GM04503 (cell line): ENCODE data around the gene SNX6.
"Not testable (repeated sequence)": the region's sequence is repeated elsewhere in the genome, so short reads cannot be mapped to it uniquely, and the experiment has no call there.

Source experiments
- DNase-seq: peaks from one replicate; pipeline ENCODE4 v3.0.0-alpha.2; 2012; ENCODE audit warnings: low read depth

Gene SNX6

GRCh38 chr14:34634360-34634771, 4.4 kb upstream of the SNX6 start:
- not testable (repeated sequence) for DNase-seq

GRCh38 chr14:34633742-34634141, 3.8 kb upstream of the SNX6 start:
- DNase-seq = no peak

- no peak for DNase-seq
Measured at GRCh38 chr14:34632411-34632978, 2.5 kb upstream of the SNX6 start.

GRCh38 chr14:34629344-34629656, 648 bp downstream of the SNX6 start:
- no peak for DNase-seq

- DNase-seq = no peak
Measured at GRCh38 chr14:34628681-34629135, 1.2 kb downstream of the SNX6 start.

GRCh38 chr14:34623506-34623905, 6.4 kb downstream of the SNX6 start:
- DNase-seq = no peak

GRCh38 chr14:34620839-34621238, 9.1 kb downstream of the SNX6 start:
- no peak for DNase-seq

- DNase-seq = no peak
Measured at GRCh38 chr14:34620115-34620514, 9.8 kb downstream of the SNX6 start.

- DNase-seq = no peak
Measured at GRCh38 chr14:34619471-34619870, 10.5 kb downstream of the SNX6 start.

- no peak for DNase-seq
Measured at GRCh38 chr14:34616360-34616759, 13.6 kb downstream of the SNX6 start.

GRCh38 chr14:34615507-34615906, 14.4 kb downstream of the SNX6 start:
- no peak for DNase-seq

GRCh38 chr14:34614638-34615037, 15.3 kb downstream of the SNX6 start:
- DNase-seq = no peak

GRCh38 chr14:34610101-34610500, 19.8 kb downstream of the SNX6 start:
- DNase-seq = no peak

- DNase-seq = no peak
Measured at GRCh38 chr14:34605461-34605860, 24.5 kb downstream of the SNX6 start.

- no peak for DNase-seq
Measured at GRCh38 chr14:34604995-34605394, 25.0 kb downstream of the SNX6 start.

GRCh38 chr14:34596891-34597290, 33.1 kb downstream of the SNX6 start:
- DNase-seq = no peak

- DNase-seq = peak; percentile 8
Measured at GRCh38 chr14:34593740-34594375, 36.1 kb downstream of the SNX6 start.

- no peak for DNase-seq
Measured at GRCh38 chr14:34592623-34593022, 37.3 kb downstream of the SNX6 start.

- no peak for DNase-seq
Measured at GRCh38 chr14:34583525-34583924, 46.4 kb downstream of the SNX6 start.

- no peak for DNase-seq
Measured at GRCh38 chr14:34582117-34582680, 47.7 kb downstream of the SNX6 start.

GRCh38 chr14:34580381-34580780, 49.6 kb downstream of the SNX6 start:
- no peak for DNase-seq

GRCh38 chr14:34571771-34572170, 58.2 kb downstream of the SNX6 start:
- no peak for DNase-seq

GRCh38 chr14:34569750-34570149, 60.2 kb downstream of the SNX6 start:
- no peak for DNase-seq

GRCh38 chr14:34568803-34569202, 61.1 kb downstream of the SNX6 start:
- no peak for DNase-seq
